Endodermal cell (in vitro differentiated cells): ENCODE data around the gene COPZ1. TPM values are rescaled to one million over a fixed set of nuclear protein-coding genes. Genes with fewer than 3 reads are reported as not detected.

Experiments used
- DNase-seq: peaks from one replicate; pipeline ENCODE4 v3.0.0-alpha.2; 2017
- H3K27ac ChIP-seq: 2 replicates; pipeline ENCODE4 v1.5.1; 2013; ENCODE audit warnings: mild to moderate bottlenecking, low read depth, low read length, moderate library complexity
- H3K27me3 ChIP-seq: 2 replicates; pipeline ENCODE4 v1.6.1; 2013; ENCODE audit warnings: mild to moderate bottlenecking, low read length, moderate library complexity; ENCODE audit not compliant: insufficient read depth, control insufficient read depth, poor library complexity, severe bottlenecking
- H3K36me3 ChIP-seq: 2 replicates; pipeline ENCODE4 v1.7.0; 2013; ENCODE audit warnings: mild to moderate bottlenecking, low read length, moderate library complexity; ENCODE audit not compliant: control insufficient read depth, insufficient read depth
- H3K4me1 ChIP-seq: one replicate; pipeline ENCODE4 v1.7.0; 2013; ENCODE audit warnings: low read length; ENCODE audit not compliant: control insufficient read depth, insufficient read depth
- H3K4me3 ChIP-seq: 2 replicates; pipeline ENCODE4 v1.5.1; 2013; ENCODE audit warnings: mild to moderate bottlenecking, low read length, moderate library complexity
- H3K9ac ChIP-seq: 2 replicates; pipeline ENCODE4 v1.6.1; 2013; ENCODE audit warnings: mild to moderate bottlenecking, low read length, moderate library complexity; ENCODE audit not compliant: poor library complexity, severe bottlenecking; ENCODE audit errors: extremely low read depth
- H3K9me3 ChIP-seq: 2 replicates; pipeline ENCODE4 v1.6.1; 2013; ENCODE audit warnings: mild to moderate bottlenecking, low read length, moderate library complexity; ENCODE audit not compliant: control insufficient read depth
- H3K27ac Mint-ChIP-seq: 2 replicates; pipeline ENCODE4 v1.8.0; 2020; ENCODE audit warnings: mixed read lengths
- H3K27me3 Mint-ChIP-seq: 2 replicates; pipeline ENCODE4 v1.8.0; 2021; ENCODE audit warnings: mild to moderate bottlenecking, mixed read lengths; ENCODE audit not compliant: insufficient read depth
- H3K36me3 Mint-ChIP-seq: 2 replicates; pipeline ENCODE4 v1.8.0; 2020; ENCODE audit warnings: low read depth, mixed read lengths
- H3K4me1 Mint-ChIP-seq: 2 replicates; pipeline ENCODE4 v1.8.0; 2020; ENCODE audit warnings: mixed read lengths
- H3K4me3 Mint-ChIP-seq: 2 replicates; pipeline ENCODE4 v1.8.0; 2020; ENCODE audit warnings: mild to moderate bottlenecking, moderate library complexity, mixed read lengths
- H3K9me3 Mint-ChIP-seq: 2 replicates; pipeline ENCODE4 v1.8.0; 2020; ENCODE audit warnings: mild to moderate bottlenecking, mixed read lengths
- WGBS, 2 experiments: methylation state at CpG; one replicate each; pipeline versions ENCODE4 v1.1.5 to v1.1.7; 2013; ENCODE audit warnings: missing lambda C conversion rate in 2 of 2, mixed read lengths in 1 of 2; ENCODE audit not compliant: insufficient coverage in 1 of 2, insufficient read length in 1 of 2; 5-methylcytosine and 5-hydroxymethylcytosine counted together
- total RNA-seq, 2 donors: library from RNA; stranded (reverse); fragmentation: NEBNext Ultra II Directional in 1 of 2; extraction: Animal tissue kit (Norgen Biotek cat#: 25700) in 1 of 2; gene quantifications; 2 replicates in 1 of 2; 3 replicates in 1 of 2; pipeline ENCODE4 v1.2.1, GENCODE V29; 2021
- TF ChIP-seq, protein P1 (sequence below): fragments of 200-600 bp; sonication (generic); conservative IDR thresholded peaks from 2 replicates; pipeline ENCODE4 v1.5.0; 2021; ENCODE audit warnings: antibody characterized with exemption, mild to moderate bottlenecking

Gene COPZ1
- total RNA-seq, 2 donors from 2014 or later = 153 to 183 TPM

DNA sequence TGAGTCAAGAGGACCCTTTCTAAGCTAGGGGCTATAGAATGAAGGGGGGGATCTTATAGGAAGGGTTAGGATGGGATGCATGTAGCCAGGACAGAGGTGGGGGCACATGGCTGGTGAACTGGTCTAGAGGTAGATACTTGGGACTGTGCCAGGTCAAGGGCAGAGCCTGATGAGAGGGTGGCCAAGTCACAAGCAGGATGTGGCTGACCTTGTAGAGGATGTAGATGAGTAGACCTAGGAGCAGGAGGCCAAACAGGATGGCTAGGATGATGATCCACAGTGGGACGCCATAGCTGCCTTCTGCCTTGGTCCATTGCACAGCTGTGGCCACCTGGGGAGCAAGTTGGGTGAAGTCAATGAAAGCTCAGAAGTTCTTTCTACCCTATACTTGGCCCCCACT is 72.2 kb downstream of the COPZ1 start:
- 89% methylated on average over 1 of the region's 1 CpG; no CpG with 5 or more reads in 1 of the 2 experiments for WGBS, 2 experiments
- H3K4me1 Mint-ChIP-seq = peaks cover 9% of the 10 kb centered on the region
- H3K27me3 Mint-ChIP-seq = peaks cover 11% of the 10 kb centered on the region
- Histone ChIP-seq H3K4me1 (no peaks in the 10 kb centered on the region), H3K9me3 (no peaks in the 10 kb centered on the region), H3K27ac (no peak overlapping the region), H3K36me3 (peaks cover 84% of the 10 kb centered on the region), H3K27me3 (no peaks in the 10 kb centered on the region), H3K9ac (no peak overlapping the region), H3K4me3 (no peak overlapping the region)
- TF ChIP-seq, protein P1, sequence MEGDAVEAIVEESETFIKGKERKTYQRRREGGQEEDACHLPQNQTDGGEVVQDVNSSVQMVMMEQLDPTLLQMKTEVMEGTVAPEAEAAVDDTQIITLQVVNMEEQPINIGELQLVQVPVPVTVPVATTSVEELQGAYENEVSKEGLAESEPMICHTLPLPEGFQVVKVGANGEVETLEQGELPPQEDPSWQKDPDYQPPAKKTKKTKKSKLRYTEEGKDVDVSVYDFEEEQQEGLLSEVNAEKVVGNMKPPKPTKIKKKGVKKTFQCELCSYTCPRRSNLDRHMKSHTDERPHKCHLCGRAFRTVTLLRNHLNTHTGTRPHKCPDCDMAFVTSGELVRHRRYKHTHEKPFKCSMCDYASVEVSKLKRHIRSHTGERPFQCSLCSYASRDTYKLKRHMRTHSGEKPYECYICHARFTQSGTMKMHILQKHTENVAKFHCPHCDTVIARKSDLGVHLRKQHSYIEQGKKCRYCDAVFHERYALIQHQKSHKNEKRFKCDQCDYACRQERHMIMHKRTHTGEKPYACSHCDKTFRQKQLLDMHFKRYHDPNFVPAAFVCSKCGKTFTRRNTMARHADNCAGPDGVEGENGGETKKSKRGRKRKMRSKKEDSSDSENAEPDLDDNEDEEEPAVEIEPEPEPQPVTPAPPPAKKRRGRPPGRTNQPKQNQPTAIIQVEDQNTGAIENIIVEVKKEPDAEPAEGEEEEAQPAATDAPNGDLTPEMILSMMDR = no peak
- H3K27ac Mint-ChIP-seq = no peak overlapping the region
- no peak overlapping the region for H3K4me3 Mint-ChIP-seq
- H3K9me3 Mint-ChIP-seq = no peaks in the 10 kb centered on the region
- DNase-seq = no peak
- peaks cover 79% of the 10 kb centered on the region for H3K36me3 Mint-ChIP-seq

DNA sequence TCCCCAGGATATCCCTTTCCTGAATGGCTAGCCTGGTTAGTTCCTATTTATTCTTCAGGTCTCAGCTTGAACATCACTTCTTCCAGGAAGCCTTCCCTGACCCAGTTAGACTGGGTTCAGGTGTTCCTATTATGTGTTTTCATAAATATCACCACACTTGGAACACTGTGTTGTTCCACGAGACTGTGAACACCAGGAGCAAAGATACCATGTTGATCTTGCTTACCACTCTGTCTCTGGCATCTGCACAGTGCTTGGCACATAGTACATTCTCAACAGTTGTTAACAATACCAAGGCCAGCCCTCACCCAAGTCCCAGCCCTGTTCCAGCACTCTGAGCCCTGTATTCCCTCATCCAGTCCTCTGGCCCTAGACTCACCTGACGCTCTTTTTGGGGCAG is 73.3 kb downstream of the COPZ1 start:
- Histone ChIP-seq H3K9ac (no peak overlapping the region), H3K9me3 (no peaks in the 10 kb centered on the region), H3K36me3 (peaks cover 95% of the 10 kb centered on the region), H3K4me1 (no peaks in the 10 kb centered on the region), H3K4me3 (no peak overlapping the region), H3K27ac (no peak overlapping the region), H3K27me3 (no peaks in the 10 kb centered on the region)
- Mint-ChIP-seq H3K4me3 (no peak overlapping the region), H3K9me3 (no peaks in the 10 kb centered on the region), H3K27ac (no peak overlapping the region), H3K4me1 (peaks cover 9% of the 10 kb centered on the region), H3K36me3 (peaks cover 84% of the 10 kb centered on the region), H3K27me3 (peaks cover 6% of the 10 kb centered on the region)
- DNase-seq = no peak
- 92 to 95% methylated on average over 2 of the region's 2 CpGs for WGBS, 2 experiments
- TF ChIP-seq, protein P1 = no peak

DNA sequence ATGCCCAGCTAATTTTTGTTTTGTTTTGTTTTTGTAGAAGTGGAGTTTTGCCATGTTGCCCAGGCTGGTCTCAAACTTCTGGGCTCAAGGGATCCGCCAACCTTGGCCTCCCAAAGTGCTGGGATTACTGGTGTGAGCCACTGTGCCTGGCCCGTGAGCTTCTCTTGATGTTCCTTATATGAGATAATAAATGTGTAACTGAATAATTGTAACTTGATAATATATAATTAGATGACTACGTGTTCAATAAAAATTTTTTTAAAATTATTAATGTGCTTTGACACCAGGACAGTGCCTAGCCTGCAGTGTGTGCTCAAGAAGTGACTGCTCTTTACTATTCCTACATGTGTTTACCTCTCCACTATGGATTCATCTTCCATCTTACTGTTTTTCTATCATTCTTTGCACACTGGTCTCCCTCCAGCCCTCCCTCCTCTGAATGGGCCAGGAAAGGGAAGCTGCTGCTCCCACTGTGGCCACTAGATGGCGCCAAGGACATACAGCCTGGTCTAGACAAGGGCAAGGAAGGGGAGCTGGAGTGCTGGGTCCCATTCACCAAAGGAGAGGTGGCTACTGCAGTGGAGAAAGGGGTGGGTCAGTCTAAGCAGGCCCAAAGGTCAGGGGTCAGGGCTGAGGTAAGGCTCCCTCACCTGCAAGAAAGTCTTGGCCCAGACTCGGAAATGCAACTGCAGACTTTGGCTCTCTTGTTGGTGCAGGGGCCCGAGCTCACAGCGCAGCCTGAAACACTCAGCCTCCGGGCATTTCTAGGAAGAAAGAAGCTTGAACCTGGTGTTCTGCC is 74.3 kb downstream of the COPZ1 start:
- Histone ChIP-seq H3K36me3 (peaks cover 97% of the 10 kb centered on the region), H3K27ac (no peak overlapping the region), H3K9me3 (no peaks in the 10 kb centered on the region), H3K9ac (no peak overlapping the region), H3K27me3 (no peaks in the 10 kb centered on the region), H3K4me3 (no peak overlapping the region), H3K4me1 (peaks cover 3% of the 10 kb centered on the region)
- H3K36me3 Mint-ChIP-seq = peaks cover 88% of the 10 kb centered on the region
- H3K4me3 Mint-ChIP-seq = no peak overlapping the region
- 67 to 77% methylated on average over 6 to 8 of the region's 8 CpGs for WGBS, 2 experiments
- TF ChIP-seq, protein P1 = peak; percentile 99
- DNase-seq = peak; percentile 100
- no peak overlapping the region for H3K27ac Mint-ChIP-seq
- H3K4me1 Mint-ChIP-seq = peaks cover 3% of the 10 kb centered on the region
- H3K9me3 Mint-ChIP-seq = no peaks in the 10 kb centered on the region
- peaks cover under 1% of the 10 kb centered on the region for H3K27me3 Mint-ChIP-seq
